ENCODE measurements around the gene TBX5.

Gene TBX5

GRCh38 chr12:114319422-114319821 lies 86.5 kb downstream of the TBX5 start:
- no peaks in the 10 kb centered on the region for H3K9me3 ChIP-seq (ENCODE audit: control insufficient read depth, insufficient read depth, low read length)
- H3K36me3 ChIP-seq (ENCODE audit: control insufficient read depth, low read length): no peaks in the 10 kb centered on the region
- H3K4me3 ChIP-seq (ENCODE audit: low read length): no peak overlapping the region
- no peak overlapping the region for H3K4me2 ChIP-seq (ENCODE audit: low read length)
- H3K79me2 ChIP-seq (ENCODE audit: control insufficient read depth, low read length): no peaks in the 10 kb centered on the region
- H4K20me1 ChIP-seq (ENCODE audit: control insufficient read depth, insufficient read depth, low read depth, low read length): no peaks in the 10 kb centered on the region
- no peaks in the 10 kb centered on the region for H3K9me2 ChIP-seq (replicated peaks; ENCODE audit: control insufficient read depth, low read length)
- no peak for TF ChIP-seq CTCF (IDR thresholded peaks at IDR 0.05; ENCODE audit: low read depth, low read length, poor library complexity, severe bottlenecking)
- TF ChIP-seq EZH2phosphoT487 (IDR thresholded peaks at IDR 0.05; ENCODE audit: borderline replicate concordance, low read length): no peak
- no peaks in the 10 kb centered on the region for H3K4me1 ChIP-seq (ENCODE audit: control insufficient read depth, low read length)
- H3F3A ChIP-seq (ENCODE audit: control insufficient read depth, insufficient read depth): no peaks in the 10 kb centered on the region
- no peaks in the 10 kb centered on the region for H3K27me3 ChIP-seq (ENCODE audit: control insufficient read depth, low read length)
- H3K27ac ChIP-seq (ENCODE audit: low read depth, low read length): no peak overlapping the region

- H3K79me2 ChIP-seq (ENCODE audit: control insufficient read depth, low read length): no peaks in the 10 kb centered on the region
- no peak overlapping the region for H3K4me3 ChIP-seq (ENCODE audit: low read length)
- H3K4me1 ChIP-seq (ENCODE audit: control insufficient read depth, low read length): no peaks in the 10 kb centered on the region
- H3K27ac ChIP-seq (ENCODE audit: low read depth, low read length): no peak overlapping the region
- H3F3A ChIP-seq (ENCODE audit: control insufficient read depth, insufficient read depth): no peaks in the 10 kb centered on the region
- no peaks in the 10 kb centered on the region for H4K20me1 ChIP-seq (ENCODE audit: control insufficient read depth, insufficient read depth, low read depth, low read length)
- H3K4me2 ChIP-seq (ENCODE audit: low read length): no peak overlapping the region
- H3K27me3 ChIP-seq (ENCODE audit: control insufficient read depth, low read length): no peaks in the 10 kb centered on the region
- no peaks in the 10 kb centered on the region for H3K9me3 ChIP-seq (ENCODE audit: control insufficient read depth, insufficient read depth, low read length)
- H3K36me3 ChIP-seq (ENCODE audit: control insufficient read depth, low read length): no peaks in the 10 kb centered on the region
- H3K9me2 ChIP-seq (replicated peaks; ENCODE audit: control insufficient read depth, low read length): no peaks in the 10 kb centered on the region
- no peak for TF ChIP-seq CTCF (IDR thresholded peaks at IDR 0.05; ENCODE audit: low read depth, low read length, poor library complexity, severe bottlenecking)
- TF ChIP-seq EZH2phosphoT487 (IDR thresholded peaks at IDR 0.05; ENCODE audit: borderline replicate concordance, low read length): no peak
Measured at GRCh38 chr12:114318984-114319383, 87.0 kb downstream of the TBX5 start.

- no peaks in the 10 kb centered on the region for H3K79me2 ChIP-seq (ENCODE audit: control insufficient read depth, low read length)
- no peak overlapping the region for H3K4me3 ChIP-seq (ENCODE audit: low read length)
- H3K36me3 ChIP-seq (ENCODE audit: control insufficient read depth, low read length): no peaks in the 10 kb centered on the region
- H3K27ac ChIP-seq (ENCODE audit: low read depth, low read length): no peak overlapping the region
- H3F3A ChIP-seq (ENCODE audit: control insufficient read depth, insufficient read depth): no peaks in the 10 kb centered on the region
- no peak overlapping the region for H3K4me2 ChIP-seq (ENCODE audit: low read length)
- no peaks in the 10 kb centered on the region for H3K9me3 ChIP-seq (ENCODE audit: control insufficient read depth, insufficient read depth, low read length)
- no peaks in the 10 kb centered on the region for H3K4me1 ChIP-seq (ENCODE audit: control insufficient read depth, low read length)
- H3K9me2 ChIP-seq (replicated peaks; ENCODE audit: control insufficient read depth, low read length): no peaks in the 10 kb centered on the region
- TF ChIP-seq EZH2phosphoT487 (IDR thresholded peaks at IDR 0.05; ENCODE audit: borderline replicate concordance, low read length) (no peak), CTCF (IDR thresholded peaks at IDR 0.05; ENCODE audit: low read depth, low read length, poor library complexity, severe bottlenecking) (no peak)
- H4K20me1 ChIP-seq (ENCODE audit: control insufficient read depth, insufficient read depth, low read depth, low read length): no peaks in the 10 kb centered on the region
- no peaks in the 10 kb centered on the region for H3K27me3 ChIP-seq (ENCODE audit: control insufficient read depth, low read length)
Measured at GRCh38 chr12:114316076-114316475, 89.9 kb downstream of the TBX5 start.

Data from DOHH2 (cell line).